Lower lobe of right lung (tissue), 2 donors: Measurements from ENCODE around the gene NCKAP5. TPM values are rescaled to one million over a fixed set of nuclear protein-coding genes. Genes with fewer than 3 reads are reported as not detected.

Source experiments
- ATAC-seq, 2 donors: fragments of 200-7000 bp; cut with Tn5 transposase; one replicate each; pipeline ENCODE4 v1.9.1; 2020 to 2022; ENCODE audit warnings: mild to moderate bottlenecking in 2 of 2, moderate library complexity in 2 of 2
- DNase-seq: peaks from one replicate; pipeline ENCODE4 v3.0.0-alpha.2; 2020
- H3K27ac ChIP-seq: fragments of 200-600 bp; one replicate; pipeline ENCODE4 v1.8.0; 2022
- H3K27me3 ChIP-seq: fragments of 200-600 bp; one replicate; pipeline ENCODE4 v1.8.0; 2022; ENCODE audit warnings: low read depth
- H3K36me3 ChIP-seq: fragments of 200-600 bp; one replicate; pipeline ENCODE4 v1.8.0; 2022; ENCODE audit warnings: mild to moderate bottlenecking
- H3K4me1 ChIP-seq: fragments of 200-600 bp; one replicate; pipeline ENCODE4 v1.8.0; 2022
- H3K4me3 ChIP-seq: fragments of 200-600 bp; one replicate; pipeline ENCODE4 v1.8.0; 2022; ENCODE audit warnings: mild to moderate bottlenecking
- H3K9me3 ChIP-seq: fragments of 200-600 bp; one replicate; pipeline ENCODE4 v1.8.0; 2022
- CTCF ChIP-seq: fragments of 200-600 bp; IDR thresholded peaks from one replicate; pipeline ENCODE4 v1.8.0; 2022; ENCODE audit warnings: antibody characterized with exemption, mild to moderate bottlenecking
- intact Hi-C: fragments of 100-400 bp; cut with DNase I; formaldehyde crosslinking; loops from one replicate; pipeline ENCODE4 v1.11.0; 2022
- total RNA-seq: library from RNA; stranded (reverse); fragmentation: NEBNext Ultra II Directional; extraction: Animal tissue kit (Norgen Biotek cat#: 25700); gene quantifications from one replicate; pipeline ENCODE4 v1.2.1, GENCODE V29; 2021
- donor health status: DM: no; HTN: yes; CAD: no; lungs with severe emphysema.

The NCKAP5 gene
- total RNA-seq, 1 donor from 2014 or later = 34.6 TPM

GRCh38 chr2:133393895-133394294 lies 174.4 kb downstream of the NCKAP5 start:
- H3K4me1 ChIP-seq = no peaks in the 10 kb centered on the region
- H3K9me3 ChIP-seq = no peaks in the 10 kb centered on the region
- H3K36me3 ChIP-seq = no peaks in the 10 kb centered on the region
- H3K4me3 ChIP-seq = no peak overlapping the region
- intact Hi-C loops = no loop called here
- no peak overlapping the region for H3K27ac ChIP-seq
- H3K27me3 ChIP-seq = no peaks in the 10 kb centered on the region
- ATAC-seq (no peak), DNase-seq (no peak)
- TF ChIP-seq CTCF = no peak

GRCh38 chr2:133390156-133390555 lies 178.1 kb downstream of the NCKAP5 start:
- intact Hi-C loops = no loop called here
- no peak for TF ChIP-seq CTCF

GRCh38 chr2:133389569-133389968 lies 178.7 kb downstream of the NCKAP5 start:
- Histone ChIP-seq H3K27ac (no peak overlapping the region), H3K9me3 (no peaks in the 10 kb centered on the region), H3K36me3 (no peaks in the 10 kb centered on the region), H3K4me1 (no peaks in the 10 kb centered on the region), H3K4me3 (no peak overlapping the region), H3K27me3 (no peaks in the 10 kb centered on the region)
- intact Hi-C loops = no loop called here
- no peak for DNase-seq
- ATAC-seq = no peak
- TF ChIP-seq CTCF = no peak

More at GRCh38 chr2:133390156-133390555, 178.1 kb downstream of the NCKAP5 start:
- ATAC-seq = peak in 1 of 2 donors; percentile 29
- no peaks in the 10 kb centered on the region for H3K36me3 ChIP-seq
- no peaks in the 10 kb centered on the region for H3K9me3 ChIP-seq
- DNase-seq = no peak
- no peak overlapping the region for H3K4me3 ChIP-seq
- no peaks in the 10 kb centered on the region for H3K4me1 ChIP-seq
- H3K27ac ChIP-seq = no peak overlapping the region
- H3K27me3 ChIP-seq = no peaks in the 10 kb centered on the region

GRCh38 chr2:133382566-133382965 lies 185.7 kb downstream of the NCKAP5 start:
- TF ChIP-seq CTCF = no peak
- Histone ChIP-seq H3K27me3 (no peaks in the 10 kb centered on the region), H3K9me3 (no peaks in the 10 kb centered on the region), H3K27ac (no peak overlapping the region), H3K4me3 (no peak overlapping the region), H3K4me1 (no peaks in the 10 kb centered on the region), H3K36me3 (no peaks in the 10 kb centered on the region)
- no peak for DNase-seq
- intact Hi-C loops = no loop called here
- ATAC-seq = no peak

GRCh38 chr2:133380991-133381390 lies 187.3 kb downstream of the NCKAP5 start:
- no peak for TF ChIP-seq CTCF
- intact Hi-C loops = no loop called here
- no peaks in the 10 kb centered on the region for H3K36me3 ChIP-seq
- no peaks in the 10 kb centered on the region for H3K27me3 ChIP-seq
- no peak overlapping the region for H3K4me3 ChIP-seq
- DNase-seq (no peak), ATAC-seq (peak in 1 of 2 donors; percentile 39)
- H3K27ac ChIP-seq = no peak overlapping the region
- H3K4me1 ChIP-seq = no peaks in the 10 kb centered on the region
- no peaks in the 10 kb centered on the region for H3K9me3 ChIP-seq
